Epidermal melanocyte (primary cell): ENCODE measurements around the gene LOXL3.
A peak's percentile ranks its signal among the peaks of the same experiment; 100 is the strongest.

ENCODE experiments used
- DNase-seq: peaks from one replicate; pipeline ENCODE4 v3.0.0; 2011; ENCODE audit warnings: low spot score; ENCODE audit not compliant: insufficient read length

LOXL3 gene

DNA sequence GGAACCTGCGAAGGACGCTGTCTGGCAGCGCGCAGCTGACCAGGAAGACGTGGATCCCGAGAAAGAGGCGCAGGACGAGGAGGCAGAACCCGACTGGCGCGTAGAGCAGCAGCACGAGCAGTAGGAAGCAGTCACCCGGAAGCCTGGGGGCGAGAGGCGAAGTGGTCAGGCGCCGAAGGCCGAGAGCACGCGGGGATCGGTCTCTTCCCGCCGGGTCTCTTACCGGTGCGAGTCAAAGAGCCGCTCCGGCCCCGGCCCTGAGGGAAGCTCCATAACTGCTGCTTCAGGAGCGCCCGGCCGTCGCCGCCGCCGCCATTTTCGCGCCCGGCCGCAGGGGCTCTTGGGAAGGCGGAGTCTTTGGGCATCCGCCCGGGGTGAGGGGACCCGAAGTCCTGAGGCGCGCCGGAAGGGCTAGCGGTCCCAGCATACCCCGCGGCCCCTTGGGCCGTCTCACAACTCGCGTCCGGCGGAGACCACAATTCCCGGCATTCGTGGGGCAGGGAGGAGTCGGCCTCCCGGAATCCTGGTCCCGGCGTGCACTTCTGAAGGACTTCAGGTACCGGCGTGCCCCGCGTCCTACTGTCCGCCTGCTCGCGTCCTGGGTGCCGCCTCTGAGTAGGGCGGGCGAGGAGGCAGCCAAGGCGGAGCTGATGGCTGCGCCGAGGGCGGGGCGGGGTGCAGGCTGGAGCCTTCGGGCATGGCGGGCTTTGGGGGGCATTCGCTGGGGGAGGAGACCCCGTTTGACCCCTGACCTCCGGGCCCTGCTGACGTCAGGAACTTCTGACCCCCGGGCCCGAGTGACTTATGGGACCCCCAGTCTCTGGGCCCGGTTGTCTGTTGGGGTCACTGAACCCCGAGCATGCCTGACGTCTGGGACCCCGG is 24.1 kb downstream of the LOXL3 start, which contains the start of the genes AUP1 and HTRA2:
Gene AUP1, minus strand, starts transcription at position 350 of the 882 bp plus-strand sequence. Its CDS starts 77 bp downstream, at position 273.
Gene HTRA2, plus strand, starts transcription at position 577 of the 882 bp plus-strand sequence. Its CDS starts 74 bp downstream, at position 651.
- peak; percentile 99 for DNase-seq

DNA sequence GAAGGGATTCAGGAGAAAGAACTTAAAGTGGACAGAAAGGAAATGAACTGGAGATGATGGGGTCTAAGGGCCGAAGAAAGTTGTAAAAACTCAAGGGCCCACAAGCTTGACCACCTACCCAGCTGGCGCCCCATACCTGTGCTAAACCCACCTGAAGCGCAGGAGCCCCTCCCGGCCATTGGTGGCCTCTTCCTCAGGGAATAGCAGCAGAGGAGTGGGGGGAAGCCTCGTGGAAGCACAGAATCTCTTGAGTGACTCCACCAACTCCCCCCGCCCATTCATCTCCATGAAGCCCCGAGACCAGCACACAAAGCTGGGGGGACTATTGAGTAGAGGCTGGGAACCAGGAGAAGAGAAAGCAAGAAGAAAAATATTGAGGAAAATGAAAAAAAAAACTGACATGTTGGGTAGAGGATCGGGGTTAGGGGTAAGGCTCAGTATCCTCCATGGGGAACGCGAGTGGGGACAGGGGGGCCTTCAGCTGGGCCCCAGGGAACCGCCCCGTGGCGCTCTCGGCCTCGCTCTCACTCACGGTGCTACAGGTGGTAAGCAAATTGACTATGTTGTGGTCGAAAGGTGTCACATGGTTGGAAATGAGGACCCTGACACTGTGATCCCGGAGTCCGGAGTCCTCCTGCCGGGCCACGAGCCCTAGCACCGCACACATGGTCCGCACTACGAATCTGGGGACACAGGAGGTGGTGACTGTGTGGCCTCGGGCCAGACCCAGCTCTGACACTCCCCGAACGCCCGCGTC is 25.0 kb downstream of the LOXL3 start:
- no peak for DNase-seq

DNA sequence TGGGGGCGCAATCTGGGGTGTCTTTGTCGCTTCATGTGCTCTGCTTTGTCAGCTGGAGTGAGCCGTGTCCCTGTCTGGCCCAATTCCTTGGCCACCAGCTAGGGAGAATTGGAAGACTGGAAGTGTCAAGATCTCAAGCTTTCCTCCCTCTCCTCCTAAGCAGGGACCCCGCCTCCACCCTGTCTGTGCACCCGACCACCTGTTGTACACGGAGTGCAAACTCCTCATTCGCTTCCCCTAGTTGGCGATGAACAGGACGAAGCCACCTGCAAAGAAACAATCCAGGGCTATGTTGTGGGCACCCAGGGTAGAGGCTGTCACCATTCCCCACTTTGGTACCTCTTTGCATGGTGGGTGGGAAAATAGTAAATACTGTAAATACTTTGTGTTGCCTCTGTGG is 26.0 kb downstream of the LOXL3 start:
- no peak for DNase-seq

DNA sequence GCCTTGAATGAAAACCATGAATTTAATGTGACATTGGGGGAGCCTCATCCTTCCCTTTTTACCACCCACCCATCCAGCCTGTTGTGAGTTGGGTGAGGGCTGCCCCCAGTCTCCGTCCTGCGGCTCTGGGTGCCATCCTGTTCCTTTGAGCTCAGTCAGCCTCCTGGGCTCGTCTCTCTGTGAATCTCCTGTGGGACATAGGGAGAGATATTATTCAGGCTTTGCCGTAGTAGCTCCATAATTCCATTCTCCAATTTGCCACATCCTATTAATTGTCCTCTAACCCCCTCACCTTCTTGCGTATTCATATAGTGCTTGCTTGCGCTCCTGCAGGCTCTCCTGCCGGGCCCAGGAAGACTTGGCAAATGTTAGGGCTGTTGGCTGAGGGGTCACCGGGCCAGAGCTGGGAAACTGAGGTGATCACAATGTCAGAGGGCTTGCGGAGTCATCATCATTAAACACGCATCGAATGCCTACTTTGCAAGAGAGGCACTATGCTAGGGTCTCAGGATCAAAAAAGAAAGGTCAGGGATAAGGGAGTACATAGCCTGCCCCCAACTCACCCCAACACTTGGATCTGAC is 27.0 kb downstream of the LOXL3 start:
- DNase-seq, result no peak

DNA sequence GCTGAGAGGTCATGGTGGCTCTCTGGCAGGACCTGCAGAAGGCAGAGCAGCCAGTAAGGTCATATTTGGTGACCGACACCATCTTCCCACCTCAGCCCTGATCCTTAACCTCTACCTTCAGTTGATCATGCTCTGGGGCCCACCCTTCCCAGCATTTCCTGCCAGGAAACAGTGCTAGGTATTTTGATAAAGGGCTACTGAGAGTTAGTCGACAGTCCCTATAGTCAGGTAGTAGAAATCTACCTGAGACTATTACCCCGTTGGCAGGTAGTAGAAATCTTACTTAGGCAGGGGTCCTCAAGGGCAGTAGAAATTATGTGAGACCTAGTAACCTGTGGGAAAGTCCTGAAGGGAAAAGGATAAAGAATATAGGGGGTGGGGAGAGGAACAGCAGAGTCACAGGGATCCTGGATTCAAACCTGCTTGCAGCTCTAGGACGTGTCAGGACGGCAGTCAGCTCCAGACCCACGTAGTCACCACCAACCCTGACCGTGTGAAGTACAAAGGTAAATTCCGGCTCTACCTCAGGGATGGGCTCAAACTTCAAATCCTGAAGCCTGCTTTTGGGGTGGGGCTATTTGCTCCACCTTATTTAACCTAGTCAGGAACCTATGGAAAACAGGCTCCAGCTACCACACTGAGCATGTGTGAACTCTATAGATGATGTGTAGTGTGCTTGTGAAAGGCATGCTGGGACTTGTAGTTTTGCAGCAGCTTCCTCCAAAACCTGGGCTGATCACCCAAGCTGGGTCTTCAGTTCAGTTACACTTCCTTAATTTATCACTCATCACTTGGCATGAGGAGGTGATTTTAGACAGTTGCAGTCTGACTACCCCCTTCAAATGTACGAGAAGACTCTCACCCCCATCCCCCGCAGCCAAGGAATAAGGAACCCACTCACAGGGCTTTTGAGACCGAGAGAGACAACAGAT is 27.8 kb downstream of the LOXL3 start, which contains the start of gene DQX1:
Gene DQX1, minus strand, starts transcription at position 515 of the 932 bp plus-strand sequence. Its CDS starts 502 bp downstream, at position 13.
- no peak for DNase-seq

DNA sequence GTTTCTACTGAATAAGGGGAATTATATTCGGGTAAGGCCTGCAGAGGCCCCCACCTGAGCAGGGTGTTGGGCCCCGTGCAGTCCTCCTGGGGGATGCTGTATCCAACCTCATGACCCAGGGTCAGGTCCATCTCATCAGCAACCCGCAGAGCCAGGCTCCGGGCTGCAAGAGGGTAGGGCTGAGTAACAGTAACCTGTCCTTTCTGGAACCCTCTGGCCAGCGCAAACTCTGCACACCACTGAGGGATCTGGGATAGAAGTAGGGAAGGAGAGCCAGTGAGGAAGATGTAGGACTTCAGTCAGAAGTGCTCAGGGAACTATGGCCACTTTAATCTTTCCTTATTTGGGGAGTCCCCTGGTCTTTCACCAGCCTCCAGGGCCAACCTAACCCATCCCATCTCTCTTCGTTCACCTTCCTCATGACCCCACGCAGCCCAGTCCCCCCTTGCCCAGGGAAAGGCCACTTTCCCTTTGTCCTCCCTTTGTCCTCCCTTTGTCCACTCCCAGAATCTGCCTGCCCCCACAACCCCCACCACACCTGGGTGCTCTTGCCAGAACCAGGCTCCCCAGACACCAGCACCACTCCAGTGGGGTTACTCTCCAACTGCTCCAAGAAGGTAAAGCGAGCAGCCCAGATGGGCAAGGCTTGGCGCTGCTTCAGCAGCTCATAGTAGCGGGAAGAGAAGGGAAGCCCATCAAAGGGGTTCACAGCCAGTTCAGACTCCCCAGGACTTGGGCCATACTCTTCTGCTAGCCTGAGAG is 28.6 kb downstream of the LOXL3 start:
- DNase-seq, result no peak

DNA sequence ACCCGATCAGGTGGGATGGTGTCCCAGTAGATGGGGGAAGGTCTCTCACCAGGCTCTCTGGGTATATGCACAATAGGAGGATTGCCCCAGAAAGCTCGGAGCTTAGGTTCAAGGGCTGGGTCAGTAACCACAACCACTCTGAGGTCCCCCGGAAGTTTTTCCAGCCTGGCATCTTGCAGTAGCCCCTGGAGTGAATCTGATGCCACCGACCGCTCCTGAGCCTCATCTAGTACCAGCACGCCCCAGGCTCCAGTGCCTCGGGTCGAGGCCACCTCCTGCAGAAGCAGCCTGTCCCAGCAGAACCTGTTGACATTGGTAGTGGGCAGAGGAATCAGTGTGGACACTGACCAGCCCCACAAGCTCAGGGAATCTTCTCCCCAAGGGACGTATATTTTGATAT is 29.7 kb downstream of the LOXL3 start:
- no peak for DNase-seq

DNA sequence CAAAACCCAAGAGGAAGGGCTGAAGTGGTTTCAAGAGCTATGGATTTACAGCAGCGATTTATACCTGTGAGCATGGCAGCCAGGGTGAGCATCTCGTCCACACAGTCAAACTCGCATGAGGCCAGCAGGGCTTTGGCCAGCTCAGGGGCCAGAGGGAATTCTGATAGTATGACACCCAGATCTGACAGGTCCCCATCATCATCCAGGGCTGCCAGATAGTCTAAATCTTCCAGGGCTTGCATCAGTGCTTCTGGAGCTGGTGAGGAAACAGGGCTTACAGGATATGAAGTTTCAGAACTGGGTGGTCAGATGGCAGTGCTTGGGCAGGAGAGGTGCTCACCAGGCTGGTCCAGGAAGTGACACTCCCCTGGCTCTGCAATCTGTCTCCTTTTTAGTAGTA is 31.2 kb downstream of the LOXL3 start:
- DNase-seq, result no peak

DNA sequence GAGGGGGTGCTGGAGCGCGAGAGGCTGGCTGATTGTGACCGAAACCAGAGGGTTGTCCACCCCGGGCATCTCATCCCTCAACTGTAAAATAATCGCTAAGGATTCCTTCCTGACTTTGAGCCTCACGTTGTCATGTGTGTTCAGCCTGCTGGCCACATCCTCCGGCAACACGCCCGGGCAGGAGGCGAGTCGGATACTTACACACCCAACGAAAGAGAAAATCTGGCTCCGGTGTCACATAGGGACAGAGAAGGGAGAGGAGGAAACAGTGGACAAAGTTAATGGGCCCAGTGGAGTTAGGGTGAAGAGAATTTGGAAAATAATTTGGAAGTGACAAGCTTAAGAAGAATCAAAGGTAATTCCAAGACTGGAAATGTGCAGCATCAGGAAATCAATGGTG is 37.1 kb downstream of the LOXL3 start:
- DNase-seq, result no peak

DNA sequence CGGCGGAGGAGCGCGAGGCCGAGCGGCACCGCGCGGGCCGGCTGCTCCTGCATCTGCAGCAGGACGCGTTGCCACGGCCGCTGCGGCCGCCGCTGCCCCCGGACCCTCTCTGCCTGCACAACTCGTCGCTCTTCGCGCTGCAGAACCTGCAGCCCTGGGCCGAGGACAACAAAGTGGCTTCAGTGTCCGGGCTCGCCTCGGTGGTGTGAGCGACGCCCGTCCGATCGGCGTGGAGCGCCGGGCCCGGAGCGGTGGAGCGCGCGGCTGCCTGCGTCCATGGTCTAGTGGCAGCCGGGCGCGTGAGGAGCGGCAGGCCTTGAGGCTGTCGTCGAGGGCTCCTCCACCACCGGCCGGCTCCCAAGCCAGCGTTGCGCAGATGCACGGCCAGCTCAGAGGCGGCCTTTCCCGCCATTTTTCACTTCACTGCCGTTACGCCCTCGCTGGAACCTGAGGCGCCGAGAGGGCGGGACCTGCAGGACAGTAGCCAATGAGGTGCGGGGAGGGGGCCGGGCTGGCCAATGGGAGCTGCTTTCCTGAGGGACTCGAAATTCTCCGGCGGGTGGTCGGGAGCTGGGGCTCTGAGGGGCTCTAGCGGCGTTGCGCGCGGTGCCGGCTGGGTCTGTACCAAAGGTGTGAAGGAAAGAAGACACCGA is 37.6 kb downstream of the LOXL3 start:
- DNase-seq, result peak; percentile 81

DNA sequence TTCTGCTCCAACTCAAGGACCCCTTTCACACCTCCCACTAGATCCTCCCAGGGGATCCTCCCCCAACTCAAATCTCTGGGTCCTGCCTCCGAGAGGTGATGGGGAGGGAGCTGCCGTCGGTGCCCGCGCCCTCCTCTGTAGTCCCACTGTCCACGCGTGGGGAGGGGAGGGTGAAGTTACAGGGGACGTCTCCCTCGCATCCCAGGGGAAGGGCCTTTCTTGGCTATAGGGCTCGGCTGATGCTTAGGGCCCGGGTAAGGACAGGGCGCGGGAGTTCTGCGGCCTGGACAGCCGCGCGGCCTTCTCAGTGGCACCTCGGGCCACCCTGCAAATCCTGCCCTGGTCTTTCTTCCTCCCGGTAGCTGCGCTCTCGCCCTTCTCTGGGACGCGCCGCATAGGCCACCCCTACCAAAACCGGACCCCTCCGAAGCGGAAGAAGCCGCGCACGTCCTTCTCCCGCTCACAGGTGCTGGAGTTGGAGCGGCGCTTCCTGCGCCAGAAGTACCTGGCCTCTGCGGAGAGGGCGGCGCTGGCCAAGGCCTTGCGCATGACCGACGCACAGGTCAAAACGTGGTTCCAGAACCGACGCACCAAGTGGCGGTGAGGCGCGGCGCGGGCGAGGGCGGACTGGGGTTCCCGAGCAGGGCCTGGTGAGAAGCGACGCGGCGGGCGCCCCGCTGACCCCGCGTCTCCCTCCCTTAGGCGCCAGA is 38.3 kb downstream of the LOXL3 start:
- no peak for DNase-seq

DNA sequence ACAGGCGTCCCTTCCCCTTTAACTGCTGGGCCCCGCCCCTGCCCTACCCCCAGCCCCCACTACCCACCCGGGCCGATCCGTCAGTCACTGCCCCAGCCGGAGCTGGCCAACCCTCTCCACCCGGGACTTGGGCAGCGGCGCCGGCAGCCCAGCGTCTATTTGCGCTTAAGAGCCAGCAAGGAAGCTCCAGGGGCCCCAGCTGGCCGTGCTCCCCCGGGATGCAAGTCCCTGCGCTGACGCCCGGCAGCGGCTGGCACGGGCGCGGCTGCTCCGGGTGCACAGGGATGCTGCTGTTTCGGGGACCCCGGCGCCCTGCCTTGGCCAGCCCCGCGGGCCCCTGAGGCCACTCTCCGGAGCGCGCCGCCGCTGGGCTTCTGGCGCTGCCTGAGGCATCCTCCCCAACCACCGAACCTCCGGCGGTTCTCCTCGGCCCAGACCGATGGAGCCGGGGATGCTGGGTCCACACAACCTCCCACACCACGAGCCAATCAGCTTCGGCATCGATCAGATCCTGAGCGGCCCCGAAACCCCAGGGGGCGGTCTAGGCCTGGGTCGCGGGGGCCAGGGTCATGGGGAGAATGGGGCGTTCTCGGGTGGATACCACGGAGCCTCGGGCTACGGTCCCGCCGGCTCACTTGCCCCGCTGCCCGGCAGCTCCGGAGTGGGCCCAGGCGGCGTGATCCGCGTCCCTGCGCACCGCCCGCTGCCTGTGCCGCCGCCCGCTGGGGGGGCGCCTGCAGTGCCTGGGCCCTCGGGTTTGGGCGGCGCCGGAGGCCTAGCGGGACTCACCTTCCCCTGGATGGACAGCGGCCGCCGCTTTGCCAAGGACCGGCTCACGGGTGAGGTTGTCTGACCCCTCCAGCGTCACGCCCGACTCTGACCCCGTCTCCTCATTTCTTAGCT is 39.1 kb downstream of the LOXL3 start, which contains the start of gene TLX2:
Gene TLX2, plus strand, starts transcription at position 83 of the 903 bp plus-strand sequence. Its CDS starts 357 bp downstream, at position 440.
- no peak for DNase-seq

DNA sequence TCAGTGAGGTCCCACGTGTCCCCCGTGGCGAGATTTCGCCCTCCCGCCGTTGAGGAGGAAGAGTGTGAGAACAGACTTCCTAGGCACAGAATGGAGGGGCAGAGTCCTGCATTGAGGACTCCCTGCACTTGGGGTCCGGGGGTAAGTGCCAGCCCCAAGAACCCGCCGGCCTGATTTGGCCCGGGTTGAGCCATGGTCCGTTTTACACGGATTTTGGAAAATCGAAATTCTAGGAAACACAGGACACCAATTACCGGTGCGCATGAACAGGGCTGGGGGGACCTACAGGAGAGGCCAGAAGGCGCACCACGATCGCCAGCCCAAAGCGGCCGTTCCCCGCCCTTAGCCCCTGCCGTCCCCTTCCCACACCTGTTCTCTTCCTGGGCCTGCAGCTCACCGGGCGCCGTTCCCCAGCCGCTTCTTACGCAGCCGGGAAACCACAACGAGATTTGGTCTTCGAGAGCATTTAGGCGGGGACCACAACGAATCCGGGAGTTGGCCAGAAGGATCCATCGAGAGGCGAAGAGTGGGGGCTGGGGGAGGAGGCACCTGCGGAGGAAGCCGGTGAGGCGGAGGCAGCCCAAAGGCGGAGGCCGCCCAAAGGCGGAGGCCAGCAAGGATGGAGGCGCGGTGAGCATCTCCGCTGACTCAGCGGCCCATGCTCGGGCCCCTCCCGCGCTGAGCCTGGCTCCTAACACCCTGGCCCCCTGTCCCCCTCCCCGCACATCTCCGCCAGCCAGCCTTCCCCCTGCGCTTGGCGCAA is 40.0 kb downstream of the LOXL3 start:
- no peak for DNase-seq

DNA sequence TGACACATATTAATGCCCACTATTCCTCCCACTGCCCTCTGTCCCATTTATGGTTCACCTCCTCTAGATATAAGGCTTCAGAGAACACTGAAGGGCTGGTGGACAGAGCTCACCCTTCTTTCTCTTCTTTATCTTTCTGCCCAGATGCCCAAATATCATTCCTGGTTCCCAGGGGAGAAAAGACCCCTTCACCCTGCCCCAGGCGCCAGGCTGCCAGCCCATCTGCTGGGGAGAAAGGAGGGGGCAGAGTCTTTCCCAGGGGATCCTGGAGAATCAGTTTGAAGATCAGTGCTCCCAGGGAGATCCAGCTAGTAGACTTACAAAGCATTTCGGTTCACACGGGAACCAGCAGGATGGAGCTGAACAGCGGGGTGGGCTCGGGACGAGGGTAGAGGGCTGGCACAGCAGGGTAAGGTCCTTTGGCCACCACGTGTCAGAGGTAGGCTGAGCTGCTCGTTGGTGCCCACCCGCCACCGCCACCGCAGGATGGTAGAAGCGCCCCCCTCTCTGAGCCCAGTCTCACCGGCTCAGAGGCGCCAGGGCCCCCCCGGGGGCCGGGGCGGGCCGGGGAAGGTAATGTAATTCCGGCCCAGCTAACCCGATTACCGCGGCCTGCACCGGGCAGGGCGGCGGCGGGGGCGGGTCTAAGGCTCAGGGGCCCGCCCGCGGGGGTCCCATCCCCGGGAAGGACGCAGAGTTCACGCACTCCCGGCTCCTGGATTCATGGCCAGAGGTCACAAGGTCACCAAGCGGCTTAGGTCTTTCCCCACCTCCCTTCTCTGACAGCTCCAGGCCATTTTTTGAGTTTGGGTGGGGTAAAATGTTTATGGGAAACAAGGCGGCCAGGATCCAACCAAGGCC is 40.8 kb downstream of the LOXL3 start:
- DNase-seq, result no peak

DNA sequence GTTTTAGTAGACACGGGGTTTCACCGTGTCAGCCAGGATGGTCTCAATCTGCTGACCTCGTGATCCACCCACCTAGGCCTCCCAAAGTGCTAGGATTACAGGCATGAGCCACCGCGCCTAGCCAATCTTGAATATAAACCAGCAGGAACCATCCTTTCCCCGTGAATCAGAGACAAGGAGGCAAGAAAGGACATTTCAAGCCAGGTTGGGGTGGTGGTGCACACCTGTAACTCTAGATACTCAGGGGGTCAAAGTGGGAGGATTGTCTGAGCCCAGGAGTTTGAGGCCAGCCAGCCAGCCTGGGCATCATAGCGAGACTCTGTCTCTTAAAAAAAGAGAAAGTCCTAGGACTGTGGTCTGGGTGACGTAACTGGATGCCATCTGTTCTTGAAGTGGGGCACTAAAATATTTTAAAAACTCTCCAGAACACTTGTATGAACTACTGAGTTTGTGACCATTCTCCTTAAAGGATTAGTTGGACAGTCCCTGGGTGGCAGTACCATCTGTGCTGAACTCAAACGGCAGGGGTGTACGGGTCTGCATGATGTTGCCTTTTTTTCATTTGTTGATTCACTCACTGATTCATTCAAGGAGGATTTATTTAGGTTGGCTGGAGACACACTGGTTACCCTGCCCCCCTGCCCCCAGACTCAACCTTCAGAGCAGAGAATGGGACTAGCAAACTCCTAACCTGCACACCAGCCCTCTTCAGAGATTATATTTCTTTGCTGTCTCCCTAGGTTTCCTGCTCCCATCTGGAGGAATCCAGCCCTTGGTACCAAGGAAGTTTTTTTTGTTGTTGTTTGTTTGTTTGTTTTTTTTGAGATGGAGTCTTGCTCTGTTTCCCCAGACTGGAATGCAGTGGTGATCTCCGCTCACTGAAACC is 42.4 kb downstream of the LOXL3 start:
- no peak for DNase-seq
